Measurements from ENCODE around the gene SLC15A1.

The SLC15A1 gene

DNA sequence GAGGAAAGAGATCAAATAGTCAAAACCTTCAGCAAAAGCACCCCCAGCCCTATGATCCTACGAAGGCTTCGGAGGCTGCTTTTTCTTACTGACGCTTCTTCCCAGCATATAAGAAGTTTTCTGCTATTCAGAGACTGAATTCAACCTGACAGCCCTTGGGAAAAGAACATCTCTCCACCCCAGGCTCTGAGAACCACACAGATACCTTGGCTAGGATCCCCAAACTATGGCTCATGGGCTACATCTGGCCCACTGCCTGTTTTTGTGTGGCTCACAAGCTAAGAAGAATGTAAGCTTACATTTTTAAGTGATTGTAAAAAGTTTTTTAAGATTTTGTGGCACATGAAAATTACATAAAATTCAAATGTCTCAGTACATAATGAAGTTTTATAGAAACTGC lies 3.0 kb downstream of the SLC15A1 start:
- DNase-seq = no peak

GRCh38 chr13:98746968-98747367 lies 5.5 kb downstream of the SLC15A1 start:
- no peak for DNase-seq

DNA sequence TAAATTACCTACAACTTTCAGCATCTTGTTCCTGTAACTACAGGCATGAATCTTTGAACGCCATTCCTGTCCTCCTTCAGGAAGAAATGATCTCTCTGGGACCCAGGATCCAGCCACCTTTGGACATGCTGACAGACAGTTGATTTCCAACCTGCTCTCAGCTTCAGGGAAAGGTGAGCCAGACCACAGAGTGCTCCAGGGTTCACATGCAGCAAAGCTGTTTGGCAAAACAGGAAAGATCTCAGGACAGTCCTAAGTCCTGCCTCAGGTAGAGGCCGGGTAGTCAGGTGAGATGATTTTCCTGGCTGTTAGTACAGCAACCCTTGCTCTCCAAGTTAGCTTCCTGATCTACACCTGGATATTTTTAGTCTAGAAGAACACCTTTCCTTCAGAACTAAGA lies 9.1 kb downstream of the SLC15A1 start:
- no peak for DNase-seq

DNA sequence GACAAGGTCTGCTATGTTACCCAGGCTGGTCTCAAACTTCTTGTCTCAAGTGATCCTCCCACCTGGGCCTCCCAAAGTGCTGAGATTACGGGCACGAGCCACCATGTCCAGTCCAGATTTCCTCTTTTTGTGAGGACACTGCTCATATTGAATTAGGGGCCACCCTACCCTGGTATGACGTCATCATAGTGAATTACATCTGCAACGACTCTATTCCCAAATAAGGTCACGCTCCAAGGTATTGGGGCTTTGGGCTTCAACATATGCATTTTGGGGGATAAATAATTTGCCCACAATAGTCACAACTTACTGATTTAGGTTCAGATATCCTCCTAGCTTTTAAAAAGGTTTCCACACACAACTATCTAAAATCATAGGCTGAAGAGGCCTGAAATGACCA lies 9.5 kb downstream of the SLC15A1 start:
- DNase-seq = no peak

GRCh38 chr13:98741741-98742435 lies 10.6 kb downstream of the SLC15A1 start:
- DNase-seq = no peak

GRCh38 chr13:98740131-98740530 lies 12.3 kb downstream of the SLC15A1 start:
- no peak for DNase-seq

GRCh38 chr13:98738993-98739392 lies 13.5 kb downstream of the SLC15A1 start:
- no peak for DNase-seq

- DNase-seq = no peak
Measured at GRCh38 chr13:98738213-98738612, 14.3 kb downstream of the SLC15A1 start.

DNA sequence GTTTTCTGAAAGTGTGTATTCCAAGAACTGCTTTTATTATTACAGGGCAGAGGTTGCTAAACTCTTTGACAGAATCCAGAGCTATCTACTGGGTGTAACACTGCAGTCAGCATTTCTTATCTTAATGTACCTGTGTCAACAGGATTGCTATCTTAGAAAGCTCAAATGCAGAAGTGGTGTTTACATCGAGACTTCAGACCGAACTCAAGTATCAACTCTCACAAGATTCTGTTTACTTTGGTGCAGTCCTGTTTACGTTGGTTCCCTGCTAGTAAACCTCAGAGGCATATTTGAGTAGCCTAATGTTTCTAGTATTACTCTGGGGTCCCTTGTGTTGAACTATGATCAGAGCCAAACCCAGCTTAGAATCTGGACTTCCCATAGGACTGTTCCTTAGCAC lies 20.5 kb downstream of the SLC15A1 start:
- DNase-seq = no peak

GRCh38 chr13:98731038-98731437 lies 21.4 kb downstream of the SLC15A1 start:
- no peak for DNase-seq

DNA sequence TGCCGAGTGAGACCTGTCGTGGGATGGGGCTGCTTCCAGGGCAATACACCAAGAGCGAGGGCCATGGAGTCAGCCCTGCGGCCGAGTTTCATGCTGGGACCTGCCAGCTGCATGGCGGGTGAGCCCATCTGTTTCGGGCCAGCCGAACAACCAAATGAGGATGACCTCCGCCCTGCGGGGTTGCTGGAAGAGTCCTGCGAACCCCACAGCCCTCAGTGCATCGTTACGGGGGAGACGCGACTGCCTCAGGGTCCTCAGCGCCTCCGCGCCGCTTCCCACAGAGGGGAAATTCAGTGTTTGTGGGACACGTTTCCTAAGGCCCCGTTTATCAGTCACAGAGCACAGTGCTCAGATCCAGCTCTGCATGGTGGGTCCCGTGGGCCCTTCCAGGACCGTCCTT lies 22.0 kb downstream of the SLC15A1 start:
- no peak for DNase-seq

GRCh38 chr13:98729658-98730057 lies 22.8 kb downstream of the SLC15A1 start:
- DNase-seq = no peak

DNA sequence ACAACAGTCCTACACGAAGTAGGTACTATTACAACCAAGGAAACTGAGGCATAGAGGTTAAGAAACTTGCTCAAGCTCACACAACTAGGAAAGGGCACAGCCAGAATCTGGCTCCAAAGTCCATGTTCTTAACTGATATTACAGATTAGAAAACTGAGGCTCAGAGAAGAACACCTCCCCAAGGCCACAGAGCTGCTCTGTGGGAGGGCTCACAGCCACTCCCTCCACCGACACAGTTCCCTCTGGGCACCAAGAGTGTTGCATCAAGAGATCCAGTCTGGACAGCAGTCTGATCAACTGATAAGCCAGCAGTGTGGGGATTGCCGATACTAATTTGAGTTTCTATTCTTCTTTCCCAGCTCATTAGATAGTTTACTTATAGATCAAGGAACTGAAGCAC lies 29.5 kb downstream of the SLC15A1 start:
- DNase-seq = no peak

DNA sequence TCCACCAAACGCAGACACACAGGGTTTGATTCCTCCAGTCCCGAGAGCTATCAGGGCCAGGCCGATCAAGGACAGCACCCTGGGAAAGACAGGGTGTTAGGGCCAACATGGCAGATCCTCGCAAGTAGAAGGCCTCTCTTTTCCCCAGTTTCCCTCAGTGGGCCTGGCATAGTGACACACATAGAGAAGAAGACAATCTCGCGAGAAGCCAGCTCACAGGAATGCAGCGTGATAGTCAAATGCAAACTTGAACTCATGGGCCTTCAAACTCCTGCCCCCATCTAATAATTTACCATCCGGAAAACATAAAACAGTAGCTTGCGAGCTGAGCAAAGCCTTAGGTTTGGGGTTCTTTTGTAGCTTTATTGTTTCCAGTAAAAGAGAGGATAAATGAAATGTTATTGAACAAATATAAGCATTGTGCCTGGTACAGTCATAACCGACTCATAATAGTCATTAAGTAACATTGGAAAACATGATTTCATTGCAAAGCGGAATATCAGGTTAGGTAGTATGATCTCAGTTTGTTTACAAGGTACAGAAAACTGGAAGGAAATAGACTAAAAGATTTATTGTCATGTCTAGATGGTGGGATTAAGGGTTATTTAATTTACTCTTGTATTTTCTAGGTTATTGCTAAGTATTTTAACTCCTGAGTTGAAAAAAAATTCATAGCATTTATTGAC lies 30.5 kb downstream of the SLC15A1 start:
- DNase-seq = no peak

DNA sequence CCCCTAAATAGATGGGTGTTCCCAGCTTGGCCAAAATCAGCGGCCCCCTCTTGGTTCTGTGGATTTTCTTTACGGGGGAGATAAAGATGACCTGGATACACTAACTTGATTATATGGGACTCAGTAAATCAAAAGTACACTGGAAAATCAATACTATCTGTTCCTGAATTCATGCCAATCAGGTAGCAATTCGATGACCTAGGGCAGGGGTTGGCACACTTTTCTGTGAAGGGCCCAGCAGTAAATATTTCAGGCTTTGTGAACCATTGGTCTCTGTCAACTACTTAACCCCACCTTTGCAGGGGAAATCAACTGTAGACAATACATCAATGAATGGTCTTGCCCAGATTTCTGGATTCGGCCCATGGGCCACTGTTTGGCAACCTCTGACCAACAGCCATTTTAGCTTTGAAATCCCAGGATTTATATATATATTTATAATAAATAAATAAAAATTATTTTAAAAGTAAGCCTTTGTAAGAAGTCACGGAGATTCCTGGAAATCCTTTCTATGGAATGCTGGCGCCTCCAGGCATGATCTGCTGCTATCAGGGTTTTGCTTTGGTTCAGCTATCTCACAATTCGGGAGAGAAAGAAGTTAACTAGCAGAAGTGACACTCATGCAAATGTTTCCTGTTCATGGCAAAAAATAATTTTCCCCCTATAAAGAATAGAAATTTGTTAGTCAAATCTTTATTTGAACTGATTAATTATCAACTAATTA lies 32.8 kb downstream of the SLC15A1 start:
- no peak for DNase-seq

DNA sequence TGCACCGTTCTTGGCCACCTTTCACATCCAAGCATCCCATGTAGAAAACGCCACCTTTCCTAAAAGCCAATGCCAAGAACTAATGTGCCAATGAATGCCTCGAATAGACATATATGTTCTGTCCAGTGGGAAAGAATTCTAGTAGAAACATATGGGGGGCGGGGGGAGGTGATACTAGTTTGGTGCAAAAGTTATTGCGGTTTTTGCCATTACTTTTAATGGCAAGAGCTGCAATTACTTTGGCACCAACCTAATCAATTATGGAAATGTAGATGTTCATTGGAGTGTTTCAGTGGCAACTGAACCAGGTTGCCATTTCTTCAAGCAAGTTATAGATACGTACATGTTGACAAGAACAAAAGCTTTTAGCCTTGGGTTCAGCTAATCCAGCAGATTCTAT lies 34.6 kb downstream of the SLC15A1 start:
- no peak for DNase-seq

DNA sequence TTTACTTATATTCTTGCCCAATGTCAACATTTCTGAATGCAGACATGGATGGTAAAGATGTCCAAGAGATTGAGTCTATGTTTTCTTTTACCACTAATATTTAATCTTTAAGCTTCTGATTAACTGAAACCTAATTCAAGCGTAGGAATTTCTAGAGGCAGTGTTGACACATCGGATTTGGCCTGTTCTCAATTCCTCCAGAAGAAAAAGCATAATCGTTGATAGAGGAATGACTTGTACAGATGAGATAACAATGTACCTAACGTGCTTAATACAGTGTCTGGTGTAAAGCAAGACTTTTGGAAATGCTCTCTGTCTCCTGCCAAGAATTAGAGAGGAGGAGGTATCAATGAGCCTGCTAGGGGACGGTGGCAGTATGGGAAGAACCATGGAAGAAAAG lies 35.2 kb downstream of the SLC15A1 start:
- DNase-seq = no peak

DNA sequence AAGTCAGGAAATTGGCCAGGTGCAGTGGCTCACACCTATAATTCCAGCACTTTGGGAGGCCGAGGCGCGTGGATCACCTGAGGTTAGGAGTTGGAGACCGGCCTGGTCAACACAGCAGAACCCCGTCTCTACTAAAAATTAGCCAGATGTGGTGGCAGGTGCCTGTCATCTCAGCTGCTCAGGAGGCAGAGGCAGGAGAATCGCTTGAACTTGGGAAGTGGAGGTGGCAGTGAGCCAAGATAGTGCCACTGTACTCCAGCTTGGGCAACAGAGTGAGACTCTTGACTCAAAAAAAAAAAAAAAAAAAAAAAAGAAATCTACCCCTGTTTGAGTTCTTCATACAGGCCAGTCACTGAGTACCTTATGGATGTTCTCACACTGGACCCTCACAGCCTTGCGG lies 42.0 kb downstream of the SLC15A1 start:
- no peak for DNase-seq

DNA sequence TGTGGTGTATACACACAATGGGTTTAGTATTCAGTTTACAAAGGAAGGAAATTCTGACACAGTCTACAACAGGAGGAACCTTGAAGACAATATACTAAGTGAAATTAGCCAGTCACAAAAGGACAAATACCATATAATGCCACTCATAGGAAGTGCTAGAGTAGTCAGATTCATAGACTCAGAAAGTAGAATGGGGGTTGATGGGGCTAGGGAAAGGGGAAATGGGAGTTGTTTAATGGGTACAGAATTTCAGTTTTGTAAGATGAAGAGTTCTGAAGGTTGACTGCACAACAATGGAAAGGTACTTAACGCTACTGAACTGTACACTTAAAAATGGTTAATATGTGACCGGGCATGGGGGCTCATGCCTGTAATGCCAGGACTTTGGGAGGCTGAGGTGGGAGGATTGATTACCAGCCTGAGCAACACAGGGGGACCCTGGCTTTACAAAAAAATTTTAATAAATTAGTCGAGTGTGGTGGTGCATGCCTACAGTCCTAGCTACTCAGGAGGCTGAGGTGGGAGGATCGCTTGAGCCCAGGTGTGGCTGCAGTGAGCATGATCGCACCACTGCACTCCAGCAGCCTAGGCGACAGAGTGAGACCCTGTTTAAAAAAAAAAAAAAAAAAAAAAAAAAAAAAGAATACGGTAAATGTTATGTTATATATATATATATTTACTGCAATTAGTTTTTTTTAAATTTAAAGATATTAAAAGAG lies 45.0 kb downstream of the SLC15A1 start:
- no peak for DNase-seq

DNA sequence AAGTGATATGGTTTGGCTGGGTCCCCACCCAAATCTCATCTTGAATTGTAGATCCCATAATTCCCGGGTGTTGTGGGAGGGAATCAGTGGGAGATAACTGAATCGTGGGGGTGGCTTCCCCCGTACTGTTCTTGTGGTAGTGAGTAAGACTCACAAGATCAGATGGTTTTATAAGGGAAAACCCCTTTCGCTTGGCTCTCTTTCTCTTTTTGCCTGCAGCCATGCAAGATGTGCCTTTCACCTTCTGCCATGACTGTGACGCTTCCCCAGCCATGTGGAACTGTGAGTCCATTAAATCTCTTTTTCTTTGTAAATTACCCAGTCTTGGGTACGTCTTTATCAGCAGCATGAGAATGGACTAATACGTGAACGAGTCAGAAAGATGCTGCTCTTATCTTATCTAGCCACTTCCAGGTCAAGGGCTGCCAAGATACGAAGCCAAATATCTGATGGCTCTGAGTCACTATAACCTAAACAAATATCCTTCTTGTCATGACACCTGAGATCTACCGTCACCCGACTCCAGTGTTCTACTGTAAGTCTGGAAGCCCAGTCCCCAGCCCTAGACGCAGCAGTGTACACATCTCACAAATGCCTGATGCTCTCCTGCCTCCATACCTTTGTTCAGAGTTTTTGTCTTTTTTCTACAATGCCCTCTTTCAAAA lies 45.9 kb downstream of the SLC15A1 start:
- no peak for DNase-seq

- no peak for DNase-seq
Measured at GRCh38 chr13:98697791-98698190, 54.7 kb downstream of the SLC15A1 start.

DNA sequence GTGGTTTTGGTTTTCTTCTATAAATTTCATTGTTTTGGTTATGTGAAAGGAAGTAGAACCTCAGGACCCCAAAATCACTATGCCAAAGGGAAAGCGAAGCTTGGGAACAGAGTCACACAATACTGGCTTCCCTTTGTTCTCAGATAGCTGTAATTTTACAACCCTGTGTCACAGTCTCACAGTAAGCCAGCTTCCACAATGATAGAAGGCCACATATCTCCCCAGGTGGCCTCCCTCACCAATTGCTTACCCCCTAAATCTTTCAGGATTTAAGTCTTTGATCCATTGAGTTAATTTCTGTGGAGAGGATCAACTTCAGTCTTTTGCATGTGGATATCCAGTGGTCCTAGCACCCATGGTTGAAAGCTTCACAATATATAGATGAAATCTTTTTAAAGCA lies 58.7 kb downstream of the SLC15A1 start:
- DNase-seq = no peak

DNA sequence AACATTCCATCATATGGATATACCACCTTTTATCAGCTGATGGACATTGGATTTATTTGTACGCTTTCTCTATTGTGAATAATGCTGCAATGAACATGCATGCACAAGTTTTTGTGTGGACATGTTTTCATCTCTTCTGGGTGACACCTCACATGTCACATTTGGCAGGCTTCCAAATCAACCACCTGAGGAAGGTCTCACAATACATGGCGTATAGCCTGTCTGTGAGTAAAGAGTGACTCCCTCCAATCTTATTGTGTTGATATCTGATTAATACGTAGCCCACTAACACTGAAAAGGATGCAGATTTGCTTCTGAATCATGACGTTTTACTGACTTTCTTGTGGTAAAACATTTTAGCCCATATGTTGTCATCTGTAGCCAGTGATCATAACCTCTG lies 61.1 kb downstream of the SLC15A1 start:
- no peak for DNase-seq

Measured in T-helper 9 cell (primary cell).